H1 (cell line): Measurements from ENCODE around the gene BGLAP. TPM values are rescaled to one million over a fixed set of nuclear protein-coding genes. Genes with fewer than 3 reads are reported as not detected.

Experiments used
- CTCF ChIA-PET: fragments of 300-600 bp; sonication (Branson Sonifier 250); formaldehyde crosslinking; loops from one replicate; lab custom pipeline; 2021; ENCODE audit not compliant: partially characterized antibody; lab: Charles Lee
- POLR2A ChIA-PET: fragments of 300-600 bp; sonication (Branson Sonifier 250); formaldehyde crosslinking; loops from one replicate; lab custom pipeline; 2021; ENCODE audit warnings: inconsistent platforms; ENCODE audit not compliant: partially characterized antibody; lab: Charles Lee
- DNase-seq, 2 experiments: peaks; one replicate each; pipeline versions ENCODE4 v3.0.0 to v3.0.0-alpha.2; 2010 to 2022; ENCODE audit warnings: low spot score in 2 of 2, low read depth in 1 of 2, mixed read lengths in 1 of 2
- FAIRE-seq: peaks from 2 replicates; lab custom pipeline; 2011; peaks lifted over from hg19 to GRCh38; lab: Jason Lieb, UNC
- H2AFZ ChIP-seq: 2 replicates; pipeline ENCODE4 v1.8.1; 2012; ENCODE audit warnings: low read length, inconsistent platforms
- H2AK5ac ChIP-seq: 2 replicates; pipeline ENCODE4 v1.6.1; 2013; ENCODE audit warnings: low read depth, low read length
- H2BK120ac ChIP-seq: replicated peaks from 2 replicates; pipeline ENCODE3; 2013; ENCODE audit warnings: low read depth, low read length, inconsistent platforms
- H2BK12ac ChIP-seq: 2 replicates; pipeline ENCODE4 v1.6.1; 2013; ENCODE audit warnings: low read depth, low read length
- H2BK15ac ChIP-seq: 2 replicates; pipeline ENCODE4 v1.6.1; 2013; ENCODE audit warnings: low read length
- H2BK20ac ChIP-seq: 2 replicates; pipeline ENCODE4 v1.6.1; 2013; ENCODE audit warnings: low read length
- H2BK5ac ChIP-seq: 2 replicates; pipeline ENCODE4 v1.6.1; 2013; ENCODE audit warnings: low read depth, low read length
- H3K14ac ChIP-seq: 2 replicates; pipeline ENCODE4 v1.6.1; 2013; ENCODE audit warnings: inconsistent platforms; ENCODE audit not compliant: insufficient read length
- H3K18ac ChIP-seq: 2 replicates; pipeline ENCODE4 v1.6.1; 2013; ENCODE audit warnings: low read length; ENCODE audit errors: extremely low read depth
- H3K23ac ChIP-seq: 2 replicates; pipeline ENCODE4 v1.6.1; 2013; ENCODE audit warnings: inconsistent platforms; ENCODE audit not compliant: insufficient read length
- H3K23me2 ChIP-seq: 2 replicates; pipeline ENCODE4 v1.6.1; 2013; ENCODE audit warnings: low read depth, low read length
- H3K27ac ChIP-seq: 2 replicates; pipeline ENCODE4 v1.6.1; 2011; ENCODE audit warnings: low read depth, low read length, inconsistent platforms
- H3K27me3 ChIP-seq, 4 experiments: replicated peaks in 1 of 4; 1 replicate in 1 of 4; 2 replicates in 3 of 4; pipeline versions ENCODE4 v1.6.1 to v1.8.1; 2011 to 2013; ENCODE audit warnings: low read length in 3 of 4, mild to moderate bottlenecking in 3 of 4, inconsistent platforms in 2 of 4, mixed read lengths in 2 of 4, moderate library complexity in 1 of 4; ENCODE audit not compliant: control insufficient read depth in 3 of 4, insufficient read depth in 3 of 4; ENCODE audit errors: extremely low read depth in 1 of 4
- H3K36me3 ChIP-seq, 4 experiments: 2 replicates each; pipeline versions ENCODE4 v1.6.1 to v1.8.1; 2011 to 2013; ENCODE audit warnings: mild to moderate bottlenecking in 4 of 4, low read length in 3 of 4, moderate library complexity in 2 of 4, control low read depth in 1 of 4, inconsistent platforms in 1 of 4; ENCODE audit not compliant: insufficient read depth in 4 of 4, control insufficient read depth in 2 of 4
- H3K4ac ChIP-seq: replicated peaks from 2 replicates; pipeline ENCODE3; 2013; ENCODE audit warnings: low read length, low read depth, mixed read lengths, inconsistent platforms; ENCODE audit not compliant: insufficient read length
- H3K4me1 ChIP-seq, 4 experiments: replicated peaks in 1 of 4; 1 replicate in 1 of 4; 2 replicates in 3 of 4; pipeline versions ENCODE4 v1.6.1 to v1.8.1; 2011 to 2013; ENCODE audit warnings: low read length in 3 of 4, inconsistent platforms in 2 of 4, mixed read lengths in 1 of 4; ENCODE audit not compliant: insufficient read depth in 4 of 4, control insufficient read depth in 3 of 4
- H3K4me2 ChIP-seq, 2 experiments: 2 replicates each; pipeline versions ENCODE4 v1.6.1 to v1.8.1; 2011 to 2013; ENCODE audit warnings: low read depth in 2 of 2, low read length in 2 of 2, control low read depth in 1 of 2, inconsistent platforms in 1 of 2, mild to moderate bottlenecking in 1 of 2; ENCODE audit not compliant: insufficient read depth in 1 of 2
- H3K4me3 ChIP-seq, 4 experiments: fragments of 200-600, 300-600 bp in 1 of 4; sonication (generic), shearing (Covaris generic), sonication (Bioruptor Twin) in 1 of 4; 2 replicates each; pipeline versions ENCODE4 v1.5.1 to v1.8.1; 2011 to 2016; ENCODE audit warnings: low read length in 4 of 4, low read depth in 3 of 4, control low read depth in 2 of 4, inconsistent platforms in 2 of 4, mild to moderate bottlenecking in 2 of 4, mixed read lengths in 1 of 4, moderate library complexity in 1 of 4; ENCODE audit not compliant: insufficient read depth in 2 of 4; ENCODE audit errors: extremely low read depth in 1 of 4
- H3K56ac ChIP-seq: replicated peaks from 2 replicates; pipeline ENCODE3; 2013; ENCODE audit warnings: low read depth, mild to moderate bottlenecking, mixed read lengths, low read length, inconsistent platforms; ENCODE audit not compliant: insufficient read length
- H3K79me1 ChIP-seq: 2 replicates; pipeline ENCODE4 v1.6.1; 2013; ENCODE audit warnings: low read depth, low read length, control low read depth
- H3K79me2 ChIP-seq, 2 experiments: 2 replicates each; pipeline versions ENCODE4 v1.6.1 to v1.8.1; 2012 to 2013; ENCODE audit warnings: low read length in 2 of 2, mild to moderate bottlenecking in 2 of 2, inconsistent platforms in 1 of 2; ENCODE audit not compliant: insufficient read depth in 2 of 2, control insufficient read depth in 1 of 2
- H3K9ac ChIP-seq, 4 experiments: replicated peaks in 1 of 4; 1 replicate in 1 of 4; 2 replicates in 3 of 4; pipeline versions ENCODE4 v1.6.1 to v1.8.1; 2011 to 2013; ENCODE audit warnings: low read depth in 3 of 4, low read length in 3 of 4, control low read depth in 2 of 4, mild to moderate bottlenecking in 2 of 4, moderate library complexity in 2 of 4, inconsistent platforms in 1 of 4; ENCODE audit errors: extremely low read depth in 1 of 4
- H3K9me3 ChIP-seq, 2 experiments: 2 replicates each; pipeline versions ENCODE4 v1.6.1 to v1.8.1; 2012 to 2013; ENCODE audit warnings: mild to moderate bottlenecking in 2 of 2, moderate library complexity in 2 of 2, control low read depth in 1 of 2, inconsistent platforms in 1 of 2, low read depth in 1 of 2, low read length in 1 of 2, mixed read lengths in 1 of 2; ENCODE audit not compliant: insufficient read depth in 2 of 2
- H4K20me1 ChIP-seq, 2 experiments: replicated peaks in 1 of 2; 2 replicates each; pipeline versions ENCODE3 to v1.8.1; 2011 to 2013; ENCODE audit warnings: inconsistent platforms in 2 of 2, low read length in 2 of 2, mild to moderate bottlenecking in 1 of 2; ENCODE audit not compliant: insufficient read depth in 2 of 2, control insufficient read depth in 1 of 2
- H4K5ac ChIP-seq: 2 replicates; pipeline ENCODE4 v1.6.1; 2013; ENCODE audit warnings: low read length, low read depth, mixed read lengths, inconsistent platforms; ENCODE audit not compliant: insufficient read length
- H4K8ac ChIP-seq: 2 replicates; pipeline ENCODE4 v1.8.0; 2013; ENCODE audit warnings: mild to moderate bottlenecking, moderate library complexity, low read length, inconsistent platforms; ENCODE audit not compliant: insufficient read depth; ENCODE audit errors: extremely low read depth
- H4K91ac ChIP-seq: replicated peaks from 2 replicates; pipeline ENCODE3; 2013; ENCODE audit warnings: low read length, mixed read lengths, inconsistent platforms; ENCODE audit not compliant: insufficient read length
- SIN3A ChIP-seq, 2 experiments: IDR thresholded peaks in 1 of 2; conservative IDR thresholded peaks in 1 of 2; 2 replicates each; pipeline ENCODE4 v1.6.1; 2011 to 2012; ENCODE audit warnings: low read length in 2 of 2, improper control_type of control experiment in 1 of 2, low read depth in 1 of 2, mild to moderate bottlenecking in 1 of 2
- polyA plus RNA-seq, 7 experiments: library from polyadenylated mRNA; depleted of rRNA in 3 of 7; stranded (reverse) in 5 of 7; unstranded in 2 of 7; fragments of >200 nt in 5 of 7; fragments of 200-250 nt in 2 of 7; gene quantifications; 1 replicate in 5 of 7; 2 replicates in 1 of 7; 4 replicates in 1 of 7; pipeline versions ENCODE4 v1.2.1 to v1.2.3, GENCODE V29; 2011 to 2013; ENCODE audit warnings: missing spikeins in 2 of 7, mixed read lengths in 2 of 7
- total RNA-seq: library from RNA; stranded (reverse); fragmentation: NEBNext Ultra II Directional; extraction: Animal tissue kit (Norgen Biotek cat#: 25700); gene quantifications from 2 replicates; pipeline ENCODE4 v1.2.1, GENCODE V29; 2021

BGLAP gene
- total and polyA plus RNA-seq, 2 of the 8 experiments (the other 6 are each of a cell fraction or from before 2014, with no cell fraction given) = 1.2 to 1.5 TPM

DNA sequence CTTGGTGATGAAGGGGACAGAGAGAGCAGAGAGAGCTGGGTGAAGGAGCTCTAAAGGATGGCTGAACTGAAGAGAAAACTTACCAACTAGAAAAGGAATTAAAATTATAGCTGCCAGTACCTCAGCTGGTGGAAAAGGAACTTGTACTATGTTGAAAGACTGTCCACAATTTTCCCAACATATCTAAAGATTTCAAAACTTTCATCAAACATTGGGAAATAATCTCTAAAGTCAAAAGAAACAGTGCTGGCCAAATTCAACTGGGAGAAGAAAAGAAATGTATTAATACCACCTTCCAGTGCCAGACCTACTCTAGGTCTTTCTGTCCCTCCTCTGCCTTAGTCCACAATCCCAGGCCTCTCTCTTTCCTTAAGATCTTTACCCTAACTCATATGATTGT, 34.5 kb downstream of the BGLAP start:
- FAIRE-seq (no peak), DNase-seq (no peak)
- Histone ChIP-seq H3K18ac (no peak overlapping the region), H3K14ac (no peak overlapping the region), H2AK5ac (no peak overlapping the region), H3K27ac (no peak overlapping the region), H4K20me1 (peaks cover 5 to 22% of the 10 kb centered on the region in 2 experiments), H3K4ac (no peak overlapping the region), H3K56ac (no peak overlapping the region), H2BK120ac (no peak overlapping the region), H3K4me2 (no peak overlapping the region), H3K4me1 (peaks cover 0 to 4% (median 1%) of the 10 kb centered on the region in 4 experiments; a peak in 2 of 7 replicates), H3K4me3 (no peak overlapping the region), H2BK20ac (no peak overlapping the region), H3K27me3 (no peaks in the 10 kb centered on the region), H3K23me2 (peaks cover 1% of the 10 kb centered on the region; the same call in 1 of the 2 replicates), H4K91ac (no peak overlapping the region), H2BK15ac (no peak overlapping the region), H4K5ac (no peak overlapping the region), H2AFZ (no peak overlapping the region), H3K79me2 (peaks cover 19 to 30% of the 10 kb centered on the region in 2 experiments), H3K9me3 (no peaks in the 10 kb centered on the region), H3K36me3 (peaks cover 43 to 76% (median 70%) of the 10 kb centered on the region in 4 experiments), H2BK12ac (no peak overlapping the region), H3K23ac (no peak overlapping the region), H3K9ac (no peak overlapping the region), H4K8ac (no peak overlapping the region; the same call in 1 of the 2 replicates), H3K79me1 (peaks cover 10% of the 10 kb centered on the region), H2BK5ac (no peak overlapping the region)
- TF ChIP-seq SIN3A (conservative IDR thresholded peaks at IDR 0.05 in 1 of 2, IDR thresholded peaks at IDR 0.05 in 1 of 2; ENCODE audit: low read depth in 1 of 2, low read length in 2 of 2) = no peak
- POLR2A ChIA-PET = interaction anchor here (1.2 to 17.4 kb wide), 4 partner anchors 15 to 25 kb away, joined by 3 to 221 read pairs (median 4); partner anchors contain the start of genes GLMP and VHLL
- CTCF ChIA-PET = interaction anchor here (1.3 to 1.9 kb wide), 3 partner anchors 12 to 135 kb away, joined by 4 to 9 read pairs (median 5); no protein-coding TSS in a partner anchor
